ENCODE measurements around the gene NABP2. TPM values are rescaled to one million over a fixed set of nuclear protein-coding genes. Genes with fewer than 3 reads are reported as not detected.

The NABP2 gene
- total and polyA plus RNA-seq, 2 donors (not counting 3 experiments of a cell fraction or from before 2014, with no cell fraction given) = 42.4 to 59.7 TPM

GRCh38 chr12:56216461-56216860 is 7.7 kb upstream of the NABP2 start:
- no peaks in the 10 kb centered on the region for H3K27me3 ChIP-seq (ENCODE audit: control insufficient read depth in 2 of 2, insufficient read depth in 2 of 2, low read length in 2 of 2)
- peaks cover 28% of the 10 kb centered on the region for H3K79me2 ChIP-seq (ENCODE audit: control insufficient read depth, insufficient read depth, low read length)
- peaks cover 28 to 32% of the 10 kb centered on the region in 2 experiments for H3K36me3 ChIP-seq (ENCODE audit: control insufficient read depth in 2 of 2, extremely low read depth in 1 of 2, insufficient read depth in 2 of 2, low read length in 2 of 2)
- no peak overlapping the region for H3K9ac ChIP-seq (replicated peaks; ENCODE audit: extremely low read depth, insufficient read depth, low read length)
- TF ChIP-seq FOS (IDR thresholded peaks at IDR 0.05; ENCODE audit: borderline replicate concordance, insufficient read depth, low read length) = no peak
- dilution Hi-C loops (cut with MboI; ENCODE audit: extremely low pct_ligation_motif_present, low sequenced_read_pairs) (no loop called here), intact Hi-C loops (cut with micrococcal nuclease) (no loop called here)
- CTCF ChIA-PET = interaction anchor here (0.6 to 2.1 kb wide), 3 partner anchors 9 to 849 kb away, joined by 3 to 17 read pairs (median 3); no protein-coding TSS in a partner anchor
- no TSS peak for BruUV-seq (replicated peaks)
- no peak overlapping the region for H3K4me3 ChIP-seq (replicated peaks in 1 of 3; ENCODE audit: insufficient read depth in 1 of 3, low read depth in 1 of 3, low read length in 3 of 3)
- no peak overlapping the region for H3K27ac ChIP-seq (ENCODE audit: insufficient read depth, low read depth, low read length)
- no peak overlapping the region for H3K4me2 ChIP-seq (ENCODE audit: insufficient read depth, low read length)
- H3K4me1 ChIP-seq (ENCODE audit: control insufficient read depth, extremely low read depth, insufficient read depth, low read length) = peaks cover 2% of the 10 kb centered on the region
- H2AFZ ChIP-seq (ENCODE audit: low read depth, low read length) = no peak overlapping the region
- DNase-seq (ENCODE audit: low read depth, low spot score) (no peak), FAIRE-seq (no peak)
- H4K20me1 ChIP-seq (replicated peaks; ENCODE audit: control insufficient read depth, extremely low read depth, insufficient read depth, low read length) = no peaks in the 10 kb centered on the region
- POLR2A ChIA-PET = no interaction called here
- no peaks in the 10 kb centered on the region for H3K9me3 ChIP-seq (replicated peaks; ENCODE audit: control insufficient read depth, insufficient read depth, low read length)
- no peaks in the 10 kb centered on the region for H3K9me1 ChIP-seq (replicated peaks; ENCODE audit: control insufficient read depth, extremely low read depth, insufficient read depth, low read length)

DNA sequence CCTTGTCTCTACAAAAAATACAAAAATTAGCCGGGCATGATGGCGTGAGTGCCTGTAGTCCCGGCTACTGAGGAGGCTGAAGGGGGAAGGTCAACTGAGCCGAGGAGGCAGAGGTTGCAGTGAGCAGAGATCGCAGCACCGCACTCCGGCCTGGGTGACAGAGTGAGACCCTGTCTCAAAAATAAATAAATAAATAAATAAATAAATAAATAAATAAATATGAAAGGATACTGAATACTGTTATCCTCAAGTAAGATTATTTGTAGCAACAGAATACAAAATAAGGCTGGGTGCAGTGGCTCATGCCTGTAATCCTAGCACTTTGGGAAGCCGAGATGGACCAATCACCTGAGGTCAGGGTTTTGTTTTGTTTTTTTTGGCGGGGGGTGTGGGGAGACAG is 4.3 kb upstream of the NABP2 start:
- ChIA-PET POLR2A (interaction anchor here (3.2 kb wide), 1 partner anchor 23 kb away, joined by 37 read pairs; no protein-coding TSS in a partner anchor), CTCF (interaction anchor here (1.3 to 4.0 kb wide), 5 partner anchors 11 to 93 kb away, joined by 3 to 75 read pairs (median 42); partner anchors contain the start of gene SMARCC2)
- no peak overlapping the region for H3K27ac ChIP-seq (ENCODE audit: insufficient read depth, low read depth, low read length)
- TF ChIP-seq EZH2 (IDR thresholded peaks at IDR 0.05; ENCODE audit: borderline replicate concordance, low read depth, low read length, severe bottlenecking) (no peak), FOS (IDR thresholded peaks at IDR 0.05; ENCODE audit: borderline replicate concordance, insufficient read depth, low read length) (no peak), POLR2A (IDR thresholded peaks at IDR 0.05; ENCODE audit: low read depth, low read length) (no peak), MYC (IDR thresholded peaks at IDR 0.05; ENCODE audit: low read depth, low read length) (no peak), GATA2 (IDR thresholded peaks at IDR 0.05; ENCODE audit: insufficient read depth, insufficient read length, low read depth, low read length) (no peak), POLR2AphosphoS5 (IDR thresholded peaks at IDR 0.05; ENCODE audit: insufficient read depth, low read depth, low read length) (no peak), MAX (IDR thresholded peaks at IDR 0.05; ENCODE audit: insufficient read depth, insufficient read length) (no peak), JUN (IDR thresholded peaks at IDR 0.05; ENCODE audit: borderline replicate concordance, insufficient read depth, insufficient read length, low read depth) (no peak)
- TF ChIP-seq, protein P1, sequence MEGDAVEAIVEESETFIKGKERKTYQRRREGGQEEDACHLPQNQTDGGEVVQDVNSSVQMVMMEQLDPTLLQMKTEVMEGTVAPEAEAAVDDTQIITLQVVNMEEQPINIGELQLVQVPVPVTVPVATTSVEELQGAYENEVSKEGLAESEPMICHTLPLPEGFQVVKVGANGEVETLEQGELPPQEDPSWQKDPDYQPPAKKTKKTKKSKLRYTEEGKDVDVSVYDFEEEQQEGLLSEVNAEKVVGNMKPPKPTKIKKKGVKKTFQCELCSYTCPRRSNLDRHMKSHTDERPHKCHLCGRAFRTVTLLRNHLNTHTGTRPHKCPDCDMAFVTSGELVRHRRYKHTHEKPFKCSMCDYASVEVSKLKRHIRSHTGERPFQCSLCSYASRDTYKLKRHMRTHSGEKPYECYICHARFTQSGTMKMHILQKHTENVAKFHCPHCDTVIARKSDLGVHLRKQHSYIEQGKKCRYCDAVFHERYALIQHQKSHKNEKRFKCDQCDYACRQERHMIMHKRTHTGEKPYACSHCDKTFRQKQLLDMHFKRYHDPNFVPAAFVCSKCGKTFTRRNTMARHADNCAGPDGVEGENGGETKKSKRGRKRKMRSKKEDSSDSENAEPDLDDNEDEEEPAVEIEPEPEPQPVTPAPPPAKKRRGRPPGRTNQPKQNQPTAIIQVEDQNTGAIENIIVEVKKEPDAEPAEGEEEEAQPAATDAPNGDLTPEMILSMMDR (IDR thresholded peaks at IDR 0.05; ENCODE audit: extremely low read depth in 1 of 2, insufficient read depth in 1 of 2, low read depth in 1 of 2, low read length in 2 of 2) = no peak
- H2AFZ ChIP-seq (ENCODE audit: low read depth, low read length) = no peak overlapping the region
- intact Hi-C loops (cut with micrococcal nuclease) (no loop called here), dilution Hi-C loops (cut with MboI; ENCODE audit: extremely low pct_ligation_motif_present, low sequenced_read_pairs) (no loop called here)
- no peak overlapping the region for H3K4me3 ChIP-seq (replicated peaks in 1 of 3; ENCODE audit: insufficient read depth in 1 of 3, low read depth in 1 of 3, low read length in 3 of 3)
- H3K4me2 ChIP-seq (ENCODE audit: insufficient read depth, low read length) = no peak overlapping the region
- DNase-seq (ENCODE audit: low read depth, low spot score) (no peak), FAIRE-seq (no peak)
- H3K79me2 ChIP-seq (ENCODE audit: control insufficient read depth, insufficient read depth, low read length) = peaks cover 29% of the 10 kb centered on the region
- BruUV-seq (replicated peaks) = no TSS peak
- peaks cover 10 to 11% of the 10 kb centered on the region in 2 experiments for H3K36me3 ChIP-seq (ENCODE audit: control insufficient read depth in 2 of 2, extremely low read depth in 1 of 2, insufficient read depth in 2 of 2, low read length in 2 of 2)
- peaks cover 19% of the 10 kb centered on the region for H3K4me1 ChIP-seq (ENCODE audit: control insufficient read depth, extremely low read depth, insufficient read depth, low read length)
- H3K27me3 ChIP-seq (ENCODE audit: control insufficient read depth in 2 of 2, insufficient read depth in 2 of 2, low read length in 2 of 2) = no peaks in the 10 kb centered on the region
- no peaks in the 10 kb centered on the region for H3K9me1 ChIP-seq (replicated peaks; ENCODE audit: control insufficient read depth, extremely low read depth, insufficient read depth, low read length)
- H4K20me1 ChIP-seq (replicated peaks; ENCODE audit: control insufficient read depth, extremely low read depth, insufficient read depth, low read length) = no peaks in the 10 kb centered on the region
- H3K9ac ChIP-seq (replicated peaks; ENCODE audit: extremely low read depth, insufficient read depth, low read length) = no peak overlapping the region
- no peaks in the 10 kb centered on the region for H3K9me3 ChIP-seq (replicated peaks; ENCODE audit: control insufficient read depth, insufficient read depth, low read length)

All from endothelial cell of umbilical vein (primary cell).